Kidney (tissue), 14 donors: ENCODE results near the gene USP22. TPM values are rescaled to one million over a fixed set of nuclear protein-coding genes. Genes with fewer than 3 reads are reported as not detected.
"Not testable (repeated sequence)": the region's sequence is repeated elsewhere in the genome, so short reads cannot be mapped to it uniquely, and the experiment has no call there.

Source experiments
- DNase-seq, 5 donors: peaks; one replicate each; pipeline ENCODE4 v3.0.0-alpha.2; 2013 to 2020
- FAIRE-seq: peaks from 2 replicates; lab custom pipeline; 2012; peaks lifted over from hg19 to GRCh38; lab: Jason Lieb, UNC
- H3K27ac ChIP-seq, 2 donors: one replicate each; pipeline ENCODE4 v1.7.0; 2013; ENCODE audit warnings: low read depth in 2 of 2, low read length in 2 of 2, inconsistent platforms in 1 of 2
- H3K27me3 ChIP-seq: one replicate; pipeline ENCODE4 v1.7.1; 2013; ENCODE audit warnings: low read length, inconsistent platforms; ENCODE audit not compliant: control insufficient read depth, insufficient read depth
- H3K36me3 ChIP-seq, 3 donors: one replicate each; pipeline versions ENCODE4 v1.7.0 to v1.7.1; 2013; ENCODE audit warnings: low read length in 3 of 3, control low read depth in 1 of 3, inconsistent platforms in 1 of 3; ENCODE audit not compliant: insufficient read depth in 3 of 3, control insufficient read depth in 2 of 3
- H3K4me1 ChIP-seq, 3 donors: one replicate each; pipeline versions ENCODE4 v1.7.0 to v1.7.1; 2013; ENCODE audit warnings: low read length in 3 of 3, inconsistent platforms in 1 of 3, low read depth in 1 of 3; ENCODE audit not compliant: control insufficient read depth in 2 of 3, insufficient read depth in 2 of 3
- H3K4me3 ChIP-seq, 3 donors: one replicate each; pipeline versions ENCODE4 v1.7.0 to v1.8.1; 2013; ENCODE audit warnings: low read length in 3 of 3, control low read depth in 1 of 3, inconsistent platforms in 1 of 3
- H3K9ac ChIP-seq, 3 donors: one replicate each; pipeline versions ENCODE4 v1.7.0 to v1.7.1; 2013; ENCODE audit warnings: low read length in 3 of 3, control low read depth in 1 of 3, inconsistent platforms in 1 of 3
- H3K9me3 ChIP-seq, 3 donors: one replicate each; pipeline versions ENCODE4 v1.7.0 to v1.7.1; 2013; ENCODE audit warnings: low read length in 3 of 3, control low read depth in 1 of 3, inconsistent platforms in 1 of 3; ENCODE audit not compliant: control insufficient read depth in 2 of 3, insufficient read depth in 1 of 3
- CTCF ChIP-seq: IDR thresholded peaks from 3 replicates; pipeline ENCODE4 v1.5.1; 2012; ENCODE audit warnings: mild to moderate bottlenecking, moderate library complexity, borderline replicate concordance; ENCODE audit not compliant: insufficient read depth; ENCODE audit errors: extremely low read depth
- intact Hi-C: fragments of 100-400 bp; cut with DNase I; formaldehyde crosslinking; loops from one replicate; pipeline ENCODE4 v1.11.1; 2022
- polyA plus RNA-seq: library from polyadenylated mRNA; stranded (reverse); fragments of 350-450 nt; fragmentation: Illumina TruSeq; extraction: RNeasy Lipid Tissue Mini Kit (QIAGEN cat#74804); gene quantifications from one replicate; pipeline ENCODE4 v1.2.3, GENCODE V29; 2014; ENCODE audit warnings: low read depth, low replicate concordance; ENCODE audit not compliant: insufficient read depth
- total RNA-seq: library from RNA; stranded (reverse); fragmentation: NEBNext Ultra II Directional; extraction: Animal tissue kit (Norgen Biotek cat#: 25700); gene quantifications from one replicate; pipeline ENCODE4 v1.2.1, GENCODE V29; 2021
- donor health status: control.
- donor health status: control.
- donor health status: control.
- donor health status: control.
- donor health status: control.
- donor health status: DM: yes; HTN: yes; CAD: no.
- donor health status: Normal renal cell carcinoma (clear cell type).

USP22 gene
- total and polyA plus RNA-seq, 2 donors from 2014 or later, result 47.8 to 176 TPM

- DNase-seq (no peak), FAIRE-seq (no peak)
- no peaks in the 10 kb centered on the region for H3K9me3 ChIP-seq
- no peaks in the 10 kb centered on the region for H3K36me3 ChIP-seq
- H3K27ac ChIP-seq, result no peak overlapping the region
- H3K27me3 ChIP-seq, result no peaks in the 10 kb centered on the region
- no peaks in the 10 kb centered on the region for H3K4me1 ChIP-seq
- H3K4me3 ChIP-seq, result no peak overlapping the region
- no peak overlapping the region for H3K9ac ChIP-seq
- TF ChIP-seq CTCF, result no peak
- intact Hi-C loops, result no loop called here
Measured at GRCh38 chr17:21058098-21058893, 15.5 kb upstream of the USP22 start.

- H3K4me1 ChIP-seq, DNase-seq, H3K27ac ChIP-seq, H3K36me3 ChIP-seq, H3K27me3 ChIP-seq, H3K4me3 ChIP-seq, H3K9me3 ChIP-seq, H3K9ac ChIP-seq, FAIRE-seq, intact Hi-C loops: not testable (repeated sequence)
Measured at GRCh38 chr17:21053056-21053455, 10.2 kb upstream of the USP22 start.

- DNase-seq (no peak), FAIRE-seq (no peak)
- Histone ChIP-seq H3K4me1 (peaks cover 0 to 3% (median 0%) of the 10 kb centered on the region in 3 donors), H3K9ac (no peak overlapping the region), H3K27ac (no peak overlapping the region), H3K27me3 (no peaks in the 10 kb centered on the region), H3K4me3 (no peak overlapping the region), H3K36me3 (no peaks in the 10 kb centered on the region), H3K9me3 (no peaks in the 10 kb centered on the region)
- intact Hi-C loops, result no loop called here
- no peak for TF ChIP-seq CTCF
Measured at GRCh38 chr17:21049457-21049856, 6.6 kb upstream of the USP22 start.

GRCh38 chr17:21046216-21046615 is 3.4 kb upstream of the USP22 start:
- Histone ChIP-seq H3K36me3 (no peaks in the 10 kb centered on the region), H3K4me1 (peaks cover 0 to 5% (median 4%) of the 10 kb centered on the region in 3 donors), H3K9me3 (no peaks in the 10 kb centered on the region), H3K27me3 (no peaks in the 10 kb centered on the region), H3K27ac (no peak overlapping the region), H3K4me3 (no peak overlapping the region), H3K9ac (no peak overlapping the region)
- FAIRE-seq (no peak), DNase-seq (no peak)
- intact Hi-C loops, result no loop called here
- TF ChIP-seq CTCF, result no peak
